Adipose tissue (tissue), 3 donors: ENCODE results near the gene ADD3. TPM values are rescaled to one million over a fixed set of nuclear protein-coding genes. Genes with fewer than 3 reads are reported as not detected.

Experiments used
- H3K27ac ChIP-seq: one replicate; pipeline ENCODE4 v1.5.1; 2013; ENCODE audit warnings: low read depth, low read length
- WGBS, 3 donors: extraction: QIAGEN DNeasy Blood & Tissue Kit; methylation state at CpG; one replicate each; pipeline ENCODE4 v1.1.7; 2013; 5-methylcytosine and 5-hydroxymethylcytosine counted together
- polyA plus RNA-seq, 3 donors: library from polyadenylated mRNA; stranded (reverse); fragments of 200-250 nt; gene quantifications; one replicate each; pipeline ENCODE4 v1.2.3, GENCODE V29; 2013
- donor health status: healthy with polysubstance abuse.
- donor health status: Bipolar disorder and iron deficiency.
- donor health status: healthy.

ADD3 gene
- polyA plus RNA-seq, 3 donors = 26.1 to 131 (median 39.8) TPM

GRCh38 chr10:110076559-110077318 lies 69.0 kb downstream of the ADD3 start:
- no peak overlapping the region for H3K27ac ChIP-seq

GRCh38 chr10:110077436-110078130 lies 69.8 kb downstream of the ADD3 start:
- WGBS, 3 donors = 43 to 79% (median 49%) methylated on average over 5 of the region's 5 CpGs
- peak overlapping the region; percentile 54 for H3K27ac ChIP-seq

DNA sequence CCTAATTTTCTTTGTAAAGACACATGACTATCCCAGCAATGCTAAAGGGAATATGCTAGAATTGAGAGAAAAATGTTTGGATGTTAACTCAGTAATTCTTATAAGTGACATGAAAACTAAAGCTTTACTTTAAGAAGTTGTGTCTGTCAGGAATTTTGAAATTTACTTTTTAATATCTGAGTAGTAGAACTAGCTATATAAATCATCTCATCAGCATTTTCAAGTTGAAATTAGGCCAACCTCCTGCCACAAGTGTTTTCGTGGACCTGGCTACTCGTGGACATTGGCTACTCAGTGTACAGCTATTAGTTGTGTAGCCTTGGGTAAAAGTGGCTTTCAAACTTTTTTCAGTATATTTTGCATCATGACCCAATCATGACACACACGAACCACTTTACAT lies 70.5 kb downstream of the ADD3 start:
- 36 to 62% (median 44%) methylated on average over 3 of the region's 3 CpGs for WGBS, 3 donors
- H3K27ac ChIP-seq = no peak overlapping the region

GRCh38 chr10:110081911-110082310 lies 74.1 kb downstream of the ADD3 start:
- 18 to 32% (median 19%) methylated on average over 3 of the region's 3 CpGs for WGBS, 3 donors
- H3K27ac ChIP-seq = no peak overlapping the region

DNA sequence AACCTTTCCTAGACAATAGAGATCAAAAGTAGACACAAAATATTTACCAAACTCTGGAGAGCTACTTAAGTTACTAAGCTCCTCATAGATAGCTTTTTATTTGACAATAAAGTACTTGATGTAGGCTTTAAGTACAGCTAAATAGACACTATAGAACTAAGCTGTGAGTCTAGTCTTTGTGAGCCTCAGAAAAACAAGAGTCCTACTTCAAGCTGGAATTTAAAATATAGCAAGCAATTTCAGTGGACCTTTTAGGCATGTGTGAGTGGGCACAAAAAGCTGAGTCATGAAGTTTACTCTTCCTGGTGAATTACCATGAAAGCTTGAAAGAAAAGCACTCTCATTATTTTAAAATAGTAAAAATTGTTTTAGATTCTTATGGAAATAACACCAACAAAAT lies 76.1 kb downstream of the ADD3 start:
- no peak overlapping the region for H3K27ac ChIP-seq

GRCh38 chr10:110087682-110088081 lies 79.9 kb downstream of the ADD3 start:
- WGBS, 3 donors = 87 to 93% (median 89%) methylated on average over 4 of the region's 4 CpGs
- no peak overlapping the region for H3K27ac ChIP-seq

- 52 to 83% (median 61%) methylated on average over 4 of the region's 4 CpGs for WGBS, 3 donors
- H3K27ac ChIP-seq = no peak overlapping the region
These were observed 80.8 kb downstream of the ADD3 start for GRCh38 chr10:110088367-110089104.

DNA sequence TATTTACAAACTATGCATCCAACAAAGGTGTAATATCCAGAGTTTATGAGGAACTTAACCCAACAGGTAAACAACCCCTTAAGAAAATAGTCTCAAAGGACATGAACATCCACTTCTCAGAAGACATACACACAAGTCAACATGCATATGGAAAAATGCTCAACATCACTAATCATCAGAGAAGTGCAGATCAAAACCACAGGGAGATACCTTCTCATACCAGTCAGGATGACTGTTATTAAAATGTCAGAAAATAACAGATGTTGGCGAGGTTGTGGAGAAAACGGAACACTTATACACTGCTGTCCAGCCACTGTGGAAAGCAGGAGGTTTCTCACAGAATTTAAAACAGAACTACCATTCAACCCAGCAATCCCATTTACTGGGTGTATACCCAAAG lies 84.0 kb downstream of the ADD3 start:
- 96 to 100% (median 98%) methylated on average over 2 of the region's 2 CpGs for WGBS, 3 donors
- H3K27ac ChIP-seq = no peak overlapping the region

DNA sequence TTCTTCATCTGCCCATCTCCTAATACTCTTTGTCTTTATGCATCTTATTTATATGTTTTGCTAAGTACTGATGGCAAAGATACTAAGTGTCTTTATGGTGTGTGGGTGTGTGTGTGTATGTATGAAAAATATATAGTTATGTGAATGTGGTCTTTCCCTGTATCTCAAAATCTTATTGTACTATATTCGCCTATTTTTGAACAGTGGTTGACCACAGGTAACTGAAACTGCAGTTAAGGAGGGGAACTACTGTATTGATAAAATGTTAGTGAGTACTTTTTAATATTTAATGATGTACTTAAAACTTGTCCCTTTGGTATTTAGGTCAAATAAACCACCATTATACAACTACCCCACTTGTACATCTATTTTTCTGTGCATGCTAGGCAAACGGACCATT lies 85.9 kb downstream of the ADD3 start:
- 87 to 93% (median 91%) methylated on average over 2 of the region's 2 CpGs for WGBS, 3 donors
- H3K27ac ChIP-seq = no peak overlapping the region

DNA sequence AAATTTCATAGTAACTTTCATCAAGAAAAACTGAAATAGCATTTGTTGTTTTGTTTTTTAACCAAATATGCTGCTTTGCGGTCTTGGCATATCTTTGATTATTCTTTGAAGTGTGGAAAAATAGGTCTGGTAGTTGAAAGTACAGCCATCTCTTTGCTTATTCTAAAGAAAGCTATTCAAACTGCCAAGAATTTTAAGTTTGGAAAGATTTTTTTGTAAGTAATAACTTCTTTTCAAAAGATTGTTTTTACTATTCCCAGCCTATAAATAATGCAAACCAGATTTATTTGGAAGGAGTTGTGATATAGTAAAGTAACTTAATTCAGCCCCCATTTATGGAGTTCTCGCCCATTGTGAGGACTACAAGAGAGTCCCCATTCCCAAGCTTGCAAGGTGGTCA lies 87.0 kb downstream of the ADD3 start:
- 87 to 95% (median 90%) methylated on average over 2 of the region's 2 CpGs for WGBS, 3 donors
- no peak overlapping the region for H3K27ac ChIP-seq

- no peak overlapping the region for H3K27ac ChIP-seq
- 80 to 83% (median 82%) methylated on average over 2 of the region's 2 CpGs for WGBS, 3 donors
These were observed 93.8 kb downstream of the ADD3 start for GRCh38 chr10:110101464-110102144.

DNA sequence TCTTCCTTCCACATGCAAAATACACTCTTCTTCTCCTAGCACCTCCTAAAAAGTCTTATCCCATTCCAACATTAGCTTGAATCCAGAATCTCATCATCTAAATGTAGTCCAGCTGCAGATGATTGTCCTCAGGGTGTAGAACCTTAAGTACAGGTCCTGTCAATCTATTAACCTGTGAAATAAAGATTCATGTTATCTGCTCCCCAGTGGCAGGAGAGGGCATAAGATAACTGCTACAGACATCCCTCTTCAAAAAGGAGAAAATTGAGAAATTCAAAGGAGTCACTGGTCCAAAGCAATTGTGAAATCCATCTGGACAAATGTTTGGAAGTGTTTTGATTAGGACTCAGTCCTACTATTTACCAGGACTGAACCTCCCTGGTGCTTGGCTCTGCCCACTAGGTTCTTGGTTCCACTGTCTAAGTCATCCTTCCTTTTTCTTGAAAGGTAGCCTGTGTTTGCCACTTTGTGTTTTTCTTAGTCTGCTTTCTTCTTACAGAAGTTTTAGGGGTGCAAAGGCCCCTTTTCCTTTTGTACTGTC lies 96.2 kb downstream of the ADD3 start:
- no peak overlapping the region for H3K27ac ChIP-seq

- H3K27ac ChIP-seq = no peak overlapping the region
These were observed 98.1 kb downstream of the ADD3 start for GRCh38 chr10:110105873-110106272.

- no peak overlapping the region for H3K27ac ChIP-seq
- 81 to 96% (median 90%) methylated on average over 6 of the region's 6 CpGs for WGBS, 3 donors
These were observed 99.6 kb downstream of the ADD3 start for GRCh38 chr10:110107430-110107829.

- H3K27ac ChIP-seq = no peak overlapping the region
These were observed 100.1 kb downstream of the ADD3 start for GRCh38 chr10:110107887-110108286.

- H3K27ac ChIP-seq = no peak overlapping the region
These were observed 101.7 kb downstream of the ADD3 start for GRCh38 chr10:110109511-110109910.

DNA sequence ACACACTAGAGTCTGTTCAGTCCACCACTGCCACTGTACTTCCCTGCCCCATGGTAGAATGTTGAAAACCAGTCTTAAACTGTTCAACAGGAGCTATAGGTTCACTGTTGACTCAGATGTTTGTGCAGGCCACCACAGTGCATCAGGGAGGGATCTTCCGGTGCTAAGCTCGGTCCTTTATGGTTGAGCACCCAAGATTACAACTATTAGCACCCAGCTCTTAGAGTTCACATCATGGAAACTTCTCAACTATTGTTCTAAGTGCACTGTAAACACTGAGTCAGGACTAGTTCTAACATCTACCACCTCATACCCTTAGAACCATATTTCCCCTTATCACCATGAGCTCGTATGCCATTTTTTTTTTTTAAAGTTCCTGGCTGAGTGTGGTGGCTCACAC lies 102.6 kb downstream of the ADD3 start:
- 96 to 98% (median 97%) methylated on average over 3 of the region's 3 CpGs for WGBS, 3 donors
- no peak overlapping the region for H3K27ac ChIP-seq

GRCh38 chr10:110113670-110114337 lies 106.0 kb downstream of the ADD3 start:
- 74 to 95% (median 77%) methylated on average over 4 of the region's 4 CpGs for WGBS, 3 donors
- no peak overlapping the region for H3K27ac ChIP-seq
